PC-9 (cell line): ENCODE data around the gene ASIC4.

Experiments
- EZH2 ChIP-seq: fragments of 200-600 bp; sonication (generic); IDR thresholded peaks from 2 replicates; pipeline ENCODE4 v1.8.0; 2017; ENCODE audit warnings: antibody characterized with exemption, low read depth
- TF ChIP-seq, protein P1 (sequence below): fragments of 200-600 bp; sonication (generic); conservative IDR thresholded peaks from 2 replicates; pipeline ENCODE4 v1.6.1; 2017; ENCODE audit warnings: mixed run types, antibody characterized with exemption, mild to moderate bottlenecking, moderate library complexity

DNA sequence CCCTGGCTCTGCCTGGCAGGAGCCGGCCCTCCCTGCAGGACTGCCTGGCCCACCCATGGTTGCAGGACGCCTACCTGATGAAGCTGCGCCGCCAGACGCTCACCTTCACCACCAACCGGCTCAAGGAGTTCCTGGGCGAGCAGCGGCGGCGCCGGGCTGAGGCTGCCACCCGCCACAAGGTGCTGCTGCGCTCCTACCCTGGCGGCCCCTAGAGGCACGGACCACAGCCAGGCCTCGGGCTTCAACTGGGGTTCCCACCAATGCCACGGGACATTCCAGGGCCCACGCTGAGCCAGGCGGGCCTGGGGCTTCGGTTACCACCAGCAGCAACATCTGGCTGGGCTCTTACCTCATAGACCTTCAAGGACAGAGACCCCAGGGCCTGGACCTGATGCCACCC lies 21.7 kb upstream of the ASIC4 start:
- TF ChIP-seq, protein P1, sequence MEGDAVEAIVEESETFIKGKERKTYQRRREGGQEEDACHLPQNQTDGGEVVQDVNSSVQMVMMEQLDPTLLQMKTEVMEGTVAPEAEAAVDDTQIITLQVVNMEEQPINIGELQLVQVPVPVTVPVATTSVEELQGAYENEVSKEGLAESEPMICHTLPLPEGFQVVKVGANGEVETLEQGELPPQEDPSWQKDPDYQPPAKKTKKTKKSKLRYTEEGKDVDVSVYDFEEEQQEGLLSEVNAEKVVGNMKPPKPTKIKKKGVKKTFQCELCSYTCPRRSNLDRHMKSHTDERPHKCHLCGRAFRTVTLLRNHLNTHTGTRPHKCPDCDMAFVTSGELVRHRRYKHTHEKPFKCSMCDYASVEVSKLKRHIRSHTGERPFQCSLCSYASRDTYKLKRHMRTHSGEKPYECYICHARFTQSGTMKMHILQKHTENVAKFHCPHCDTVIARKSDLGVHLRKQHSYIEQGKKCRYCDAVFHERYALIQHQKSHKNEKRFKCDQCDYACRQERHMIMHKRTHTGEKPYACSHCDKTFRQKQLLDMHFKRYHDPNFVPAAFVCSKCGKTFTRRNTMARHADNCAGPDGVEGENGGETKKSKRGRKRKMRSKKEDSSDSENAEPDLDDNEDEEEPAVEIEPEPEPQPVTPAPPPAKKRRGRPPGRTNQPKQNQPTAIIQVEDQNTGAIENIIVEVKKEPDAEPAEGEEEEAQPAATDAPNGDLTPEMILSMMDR = no peak
- no peak for TF ChIP-seq EZH2
